ENCODE data around the gene WNT4.

The WNT4 gene

GRCh38 chr1:22174446-22175220, 31.7 kb upstream of the WNT4 start:
- TF ChIP-seq CTCF (IDR thresholded peaks at IDR 0.05; ENCODE audit: low read depth, low read length): no peak
- no peak for DNase-seq (ENCODE audit: extremely low read depth, low read depth)

- no peak for DNase-seq (ENCODE audit: extremely low read depth, low read depth)
- no peak for TF ChIP-seq CTCF (IDR thresholded peaks at IDR 0.05; ENCODE audit: low read depth, low read length)
Observed at GRCh38 chr1:22171951-22172715, 29.2 kb upstream of the WNT4 start.

- no peak for DNase-seq (ENCODE audit: extremely low read depth, low read depth)
- no peak for TF ChIP-seq CTCF (IDR thresholded peaks at IDR 0.05; ENCODE audit: low read depth, low read length)
Observed at GRCh38 chr1:22169816-22170215, 26.9 kb upstream of the WNT4 start.

GRCh38 chr1:22168412-22168973, 25.6 kb upstream of the WNT4 start:
- DNase-seq (ENCODE audit: extremely low read depth, low read depth): no peak
- no peak for TF ChIP-seq CTCF (IDR thresholded peaks at IDR 0.05; ENCODE audit: low read depth, low read length)

- no peak for DNase-seq (ENCODE audit: extremely low read depth, low read depth)
Observed at GRCh38 chr1:22166439-22166838, 23.5 kb upstream of the WNT4 start.

GRCh38 chr1:22164841-22165808, 22.2 kb upstream of the WNT4 start:
- no peak for TF ChIP-seq CTCF (IDR thresholded peaks at IDR 0.05; ENCODE audit: low read depth, low read length)
- no peak for DNase-seq (ENCODE audit: extremely low read depth, low read depth)

More at GRCh38 chr1:22166439-22166838, 23.5 kb upstream of the WNT4 start:
- TF ChIP-seq CTCF (IDR thresholded peaks at IDR 0.05; ENCODE audit: low read depth, low read length): no peak
